ENCODE data around the gene SLC4A9. TPM values are rescaled to one million over a fixed set of nuclear protein-coding genes. Genes with fewer than 3 reads are reported as not detected.

Gene SLC4A9
- total RNA-seq, 4 donors from 2014 or later = 0.12 TPM; not detected in 3

DNA sequence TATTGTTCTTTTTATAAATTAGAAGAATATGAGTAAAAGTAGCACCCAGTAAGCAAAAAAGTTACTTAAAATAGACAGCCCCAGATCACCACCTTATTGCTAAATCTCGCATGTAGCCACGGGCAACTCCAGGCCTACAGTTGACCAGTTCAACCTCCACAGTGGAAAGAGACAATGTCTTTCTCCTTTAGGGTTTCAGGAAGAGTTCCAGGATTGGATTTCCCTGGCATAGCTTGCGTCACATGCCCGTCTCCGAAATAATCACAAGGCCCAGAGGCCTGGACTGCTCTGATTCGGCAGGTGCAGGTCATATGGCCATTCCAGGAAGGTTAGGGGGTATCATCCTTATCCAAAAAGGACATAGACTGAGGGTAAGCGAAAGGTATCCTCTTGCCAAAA is 47.2 kb upstream of the SLC4A9 start:
- H3K4me3 ChIP-seq = no peak overlapping the region
- intact Hi-C loops (cut with DNase I; ENCODE audit: low total_unique reads) = no loop called here
- H3K4me1 ChIP-seq = no peaks in the 10 kb centered on the region
- DNase-seq = no peak
- no peaks in the 10 kb centered on the region for H3K27me3 ChIP-seq
- no peaks in the 10 kb centered on the region for H3K36me3 ChIP-seq
- TF ChIP-seq, protein P1, sequence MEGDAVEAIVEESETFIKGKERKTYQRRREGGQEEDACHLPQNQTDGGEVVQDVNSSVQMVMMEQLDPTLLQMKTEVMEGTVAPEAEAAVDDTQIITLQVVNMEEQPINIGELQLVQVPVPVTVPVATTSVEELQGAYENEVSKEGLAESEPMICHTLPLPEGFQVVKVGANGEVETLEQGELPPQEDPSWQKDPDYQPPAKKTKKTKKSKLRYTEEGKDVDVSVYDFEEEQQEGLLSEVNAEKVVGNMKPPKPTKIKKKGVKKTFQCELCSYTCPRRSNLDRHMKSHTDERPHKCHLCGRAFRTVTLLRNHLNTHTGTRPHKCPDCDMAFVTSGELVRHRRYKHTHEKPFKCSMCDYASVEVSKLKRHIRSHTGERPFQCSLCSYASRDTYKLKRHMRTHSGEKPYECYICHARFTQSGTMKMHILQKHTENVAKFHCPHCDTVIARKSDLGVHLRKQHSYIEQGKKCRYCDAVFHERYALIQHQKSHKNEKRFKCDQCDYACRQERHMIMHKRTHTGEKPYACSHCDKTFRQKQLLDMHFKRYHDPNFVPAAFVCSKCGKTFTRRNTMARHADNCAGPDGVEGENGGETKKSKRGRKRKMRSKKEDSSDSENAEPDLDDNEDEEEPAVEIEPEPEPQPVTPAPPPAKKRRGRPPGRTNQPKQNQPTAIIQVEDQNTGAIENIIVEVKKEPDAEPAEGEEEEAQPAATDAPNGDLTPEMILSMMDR (IDR thresholded peaks at IDR 0.05) = no peak
- peak overlapping the region; percentile 46 to 69 for H3K27ac ChIP-seq
- no peaks in the 10 kb centered on the region for H3K9me3 ChIP-seq

DNA sequence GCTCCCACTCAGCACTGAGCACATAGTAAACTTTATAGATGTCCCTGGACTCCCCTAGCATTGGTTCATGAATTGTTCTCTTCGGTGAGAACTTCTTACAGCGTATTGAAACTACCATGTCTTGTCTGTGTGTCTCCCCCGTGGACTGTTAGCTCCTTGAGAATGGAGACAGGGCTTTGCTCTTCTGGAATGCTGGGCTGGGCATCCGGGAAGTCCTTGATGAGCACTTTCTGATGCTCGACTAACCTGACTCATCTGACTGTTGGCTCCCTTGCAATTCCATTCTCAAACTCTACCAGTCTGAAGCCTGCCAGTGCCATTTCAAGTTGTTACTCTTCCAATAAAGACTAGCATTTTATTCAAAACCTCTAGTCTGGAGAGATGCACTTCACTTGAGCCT is 42.1 kb upstream of the SLC4A9 start:
- H3K36me3 ChIP-seq = no peaks in the 10 kb centered on the region
- no peak overlapping the region for H3K4me3 ChIP-seq
- no peak overlapping the region for H3K27ac ChIP-seq
- H3K4me1 ChIP-seq = peaks cover 0 to 4% of the 10 kb centered on the region in 2 donors
- TF ChIP-seq POLR2A (IDR thresholded peaks at IDR 0.05) = no peak
- TF ChIP-seq, protein P1 (IDR thresholded peaks at IDR 0.05) = no peak
- intact Hi-C loops (cut with DNase I; ENCODE audit: low total_unique reads) = no loop called here
- no peaks in the 10 kb centered on the region for H3K27me3 ChIP-seq
- DNase-seq = no peak
- no peaks in the 10 kb centered on the region for H3K9me3 ChIP-seq

DNA sequence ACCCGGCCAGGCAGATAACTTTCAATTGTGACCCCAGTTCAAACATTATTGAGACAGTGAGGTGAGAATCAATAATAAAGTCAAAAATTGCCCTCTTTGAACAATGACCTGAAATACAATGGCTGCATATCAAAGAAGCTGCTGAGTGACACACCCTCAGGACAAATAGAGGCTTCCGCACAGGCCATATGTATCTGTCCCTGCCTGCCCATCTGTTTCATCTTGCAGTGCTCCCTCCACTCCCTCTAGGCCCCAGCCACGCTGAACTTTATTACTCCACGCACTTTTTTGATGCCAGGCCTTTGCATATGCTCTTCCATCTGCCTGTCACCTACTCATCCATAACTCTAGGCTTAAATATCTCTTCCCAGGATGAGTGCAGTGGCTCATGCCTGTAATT is 41.2 kb upstream of the SLC4A9 start:
- Histone ChIP-seq H3K27me3 (no peaks in the 10 kb centered on the region), H3K9me3 (no peaks in the 10 kb centered on the region), H3K4me3 (no peak overlapping the region), H3K36me3 (no peaks in the 10 kb centered on the region), H3K27ac (no peak overlapping the region), H3K4me1 (peaks cover 6 to 13% of the 10 kb centered on the region in 2 donors)
- TF ChIP-seq POLR2A (IDR thresholded peaks at IDR 0.05) = no peak
- TF ChIP-seq, protein P1 (IDR thresholded peaks at IDR 0.05) = no peak
- intact Hi-C loops (cut with DNase I; ENCODE audit: low total_unique reads) = no loop called here
- no peak for DNase-seq

DNA sequence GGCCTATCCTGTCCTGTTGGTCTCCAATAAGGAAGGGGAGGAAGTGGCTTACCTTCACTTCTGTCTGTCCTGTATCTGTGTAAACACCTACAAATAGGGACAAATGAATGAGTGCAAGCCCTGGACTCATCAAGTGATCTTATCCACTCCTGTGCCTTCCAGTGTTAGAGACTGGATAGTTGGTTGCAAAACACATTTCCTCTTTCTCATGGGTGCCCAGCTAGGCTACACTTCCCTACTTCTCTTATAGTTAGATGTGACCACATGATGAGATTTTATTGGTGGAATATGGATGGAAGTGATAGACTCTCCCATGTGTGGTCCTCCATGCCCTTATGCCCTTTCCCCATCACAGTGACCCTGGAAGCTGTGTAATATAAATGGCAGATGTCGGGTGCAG is 40.2 kb upstream of the SLC4A9 start:
- no peak for DNase-seq
- intact Hi-C loops (cut with DNase I; ENCODE audit: low total_unique reads) = no loop called here

DNA sequence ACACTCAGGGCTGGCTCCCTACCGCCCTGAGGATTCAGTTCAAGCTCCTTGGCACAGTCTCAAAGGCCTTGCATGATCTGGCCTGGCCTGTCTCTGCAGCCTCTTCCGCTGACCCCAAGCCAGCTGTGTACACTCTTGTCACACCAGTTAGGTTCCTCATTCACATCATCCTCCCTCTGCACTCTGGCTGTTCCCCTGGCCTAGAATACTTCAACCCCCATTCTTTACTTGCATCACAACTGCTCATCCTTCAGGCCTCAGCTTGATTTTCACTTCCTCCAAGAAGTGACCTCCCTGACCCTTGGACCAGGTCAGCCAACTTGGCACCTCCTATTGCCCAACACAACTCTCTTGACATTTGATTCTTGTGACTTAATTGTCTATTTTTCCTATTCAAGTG is 38.2 kb upstream of the SLC4A9 start:
- peak overlapping the region; percentile 72 to 85 for H3K27ac ChIP-seq
- H3K36me3 ChIP-seq = no peaks in the 10 kb centered on the region
- TF ChIP-seq POLR2A (IDR thresholded peaks at IDR 0.05) = no peak
- H3K27me3 ChIP-seq = no peaks in the 10 kb centered on the region
- no peaks in the 10 kb centered on the region for H3K9me3 ChIP-seq
- intact Hi-C loops (cut with DNase I; ENCODE audit: low total_unique reads) = no loop called here
- no peak overlapping the region for H3K4me3 ChIP-seq
- no peak for DNase-seq
- peaks cover 6 to 18% of the 10 kb centered on the region in 2 donors for H3K4me1 ChIP-seq

More for the DNA sequence above, 40.2 kb upstream of the SLC4A9 start:
- Histone ChIP-seq H3K4me1 (peaks cover 6 to 16% of the 10 kb centered on the region in 2 donors), H3K27ac (no peak overlapping the region), H3K4me3 (no peak overlapping the region), H3K27me3 (no peaks in the 10 kb centered on the region), H3K36me3 (no peaks in the 10 kb centered on the region), H3K9me3 (no peaks in the 10 kb centered on the region)
- TF ChIP-seq POLR2A (IDR thresholded peaks at IDR 0.05) = no peak
- TF ChIP-seq, protein P1 (IDR thresholded peaks at IDR 0.05) = no peak
